ENCODE measurements around the gene PARP9.
"Not testable (repeated sequence)": the region's sequence is repeated elsewhere in the genome, so short reads cannot be mapped to it uniquely, and the experiment has no call there.

- not testable (repeated sequence) for TF ChIP-seq ELF4 (IDR thresholded peaks at IDR 0.05); BHLHE40 (IDR thresholded peaks at IDR 0.05; ENCODE audit: borderline replicate concordance); SUZ12 (IDR thresholded peaks at IDR 0.05); SP1 (IDR thresholded peaks at IDR 0.05); TARDBP (IDR thresholded peaks at IDR 0.05); ARNT (IDR thresholded peaks at IDR 0.05); FOXA1 (IDR thresholded peaks at IDR 0.05); NFRKB (IDR thresholded peaks at IDR 0.05); FOXM1 (IDR thresholded peaks at IDR 0.05; ENCODE audit: borderline replicate concordance); CTBP1 (IDR thresholded peaks at IDR 0.05; ENCODE audit: borderline replicate concordance); HDGF (IDR thresholded peaks at IDR 0.05; ENCODE audit: borderline replicate concordance); LEF1 (IDR thresholded peaks at IDR 0.05; ENCODE audit: borderline replicate concordance)
- TF ChIP-seq, protein P1, sequence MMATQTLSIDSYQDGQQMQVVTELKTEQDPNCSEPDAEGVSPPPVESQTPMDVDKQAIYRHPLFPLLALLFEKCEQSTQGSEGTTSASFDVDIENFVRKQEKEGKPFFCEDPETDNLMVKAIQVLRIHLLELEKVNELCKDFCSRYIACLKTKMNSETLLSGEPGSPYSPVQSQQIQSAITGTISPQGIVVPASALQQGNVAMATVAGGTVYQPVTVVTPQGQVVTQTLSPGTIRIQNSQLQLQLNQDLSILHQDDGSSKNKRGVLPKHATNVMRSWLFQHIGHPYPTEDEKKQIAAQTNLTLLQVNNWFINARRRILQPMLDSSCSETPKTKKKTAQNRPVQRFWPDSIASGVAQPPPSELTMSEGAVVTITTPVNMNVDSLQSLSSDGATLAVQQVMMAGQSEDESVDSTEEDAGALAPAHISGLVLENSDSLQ (IDR thresholded peaks at IDR 0.05): not testable (repeated sequence)
Measured at GRCh38 chr3:122568131-122568530, 4.0 kb upstream of the PARP9 start.

All from HEK293T (cell line).